Urothelium cell line (cell line): ENCODE data around the gene PCDHB7.
A peak's percentile ranks its signal among the peaks of the same experiment; 100 is the strongest.
"Not testable (repeated sequence)": the region's sequence is repeated elsewhere in the genome, so short reads cannot be mapped to it uniquely, and the experiment has no call there.

Source experiments
- DNase-seq: peaks from one replicate; pipeline ENCODE4 v3.0.0; 2011; ENCODE audit warnings: low spot score, mixed read lengths
- FAIRE-seq: peaks from 2 replicates; lab custom pipeline; 2011; peaks lifted over from hg19 to GRCh38; lab: Jason Lieb, UNC

The PCDHB7 gene

GRCh38 chr5:141215504-141215903 is 43.1 kb downstream of the PCDHB7 start:
- not testable (repeated sequence) for FAIRE-seq, DNase-seq

GRCh38 chr5:141216035-141216434 is 43.6 kb downstream of the PCDHB7 start:
- DNase-seq, FAIRE-seq: not testable (repeated sequence)

- DNase-seq (peak; percentile 50), FAIRE-seq (no peak)
These were observed 50.8 kb downstream of the PCDHB7 start, which contains the start of gene PCDHB14 for GRCh38 chr5:141223112-141223783. Gene PCDHB14 (plus strand): TSS chr5:141223343. CDS start chr5:141223506, 163 bp downstream.

GRCh38 chr5:141224844-141225243 is 52.4 kb downstream of the PCDHB7 start:
- FAIRE-seq, DNase-seq: not testable (repeated sequence)

- DNase-seq, FAIRE-seq: not testable (repeated sequence)
These were observed 53.0 kb downstream of the PCDHB7 start for GRCh38 chr5:141225421-141225820.
